B cell (primary cell): ENCODE measurements around the gene INSIG2.

Experiments used
- CTCF ChIP-seq: fragments of 200-600 bp; IDR thresholded peaks from one replicate; pipeline ENCODE4 v1.8.0; 2022; ENCODE audit warnings: antibody characterized with exemption, mild to moderate bottlenecking
- EZH2 ChIP-seq: IDR thresholded peaks from 2 replicates; pipeline ENCODE4 v1.6.1; 2012; ENCODE audit warnings: borderline replicate concordance, low read depth, mild to moderate bottlenecking, moderate library complexity, low read length; ENCODE audit not compliant: insufficient read depth, poor library complexity, severe bottlenecking

- TF ChIP-seq EZH2 (no peak), CTCF (no peak)
Observed at GRCh38 chr2:118078734-118079133, 9.5 kb upstream of the INSIG2 start.
